Panc1 (cell line): ENCODE data around the gene TSSK3. TPM values are rescaled to one million over a fixed set of nuclear protein-coding genes. Genes with fewer than 3 reads are reported as not detected.

ENCODE experiments used
- ATAC-seq: fragments of 200-7000 bp; cut with Tn5 transposase; 2 replicates; pipeline ENCODE4 v1.9.1; 2020; ENCODE audit warnings: mild to moderate bottlenecking, moderate library complexity
- BruUV-seq: library from RNA; stranded (reverse); fragments of 400-500 nt; replicated peaks from 2 replicates; lab custom pipeline; 2021; lab: Mats Ljungman, UMichigan
- CTCF ChIA-PET: fragments of 300-600 bp; sonication (Branson Sonifier 250); formaldehyde crosslinking; loops from one replicate; lab custom pipeline; 2022; ENCODE audit warnings: antibody characterized with exemption; lab: Charles Lee
- POLR2A ChIA-PET: fragments of 300-600 bp; sonication (Branson Sonifier 250); formaldehyde crosslinking; loops from one replicate; lab custom pipeline; 2022; ENCODE audit warnings: antibody characterized with exemption; lab: Charles Lee
- DNase-seq: peaks from one replicate; pipeline ENCODE4 v3.0.0-alpha.2; 2010; ENCODE audit warnings: low read depth, low spot score
- H3K27ac ChIP-seq: 2 replicates; pipeline ENCODE4 v1.5.1; 2011; ENCODE audit warnings: mild to moderate bottlenecking, low read length, inconsistent platforms
- H3K27me3 ChIP-seq: fragments of 200-500 bp; sonication (Bioruptor generic); 2 replicates; pipeline ENCODE4 v1.6.0; 2014; ENCODE audit warnings: low read length, inconsistent platforms; ENCODE audit not compliant: control insufficient read depth, insufficient read depth
- H3K36me3 ChIP-seq: fragments of 200-500 bp; sonication (Bioruptor generic); 2 replicates; pipeline ENCODE4 v1.5.1; 2014; ENCODE audit warnings: inconsistent platforms, mild to moderate bottlenecking, low read length, moderate library complexity; ENCODE audit not compliant: control insufficient read depth, insufficient read depth
- H3K4me1 ChIP-seq: 2 replicates; pipeline ENCODE4 v1.5.1; 2011; ENCODE audit warnings: inconsistent platforms, mild to moderate bottlenecking, low read length, moderate library complexity; ENCODE audit not compliant: control insufficient read depth, insufficient read depth
- H3K4me3 ChIP-seq, 2 experiments: 2 replicates each; pipeline ENCODE4 v1.5.1; 2011 to 2012; ENCODE audit warnings: low read depth in 2 of 2, low read length in 2 of 2, mild to moderate bottlenecking in 2 of 2, inconsistent platforms in 1 of 2, moderate library complexity in 1 of 2
- H3K9me3 ChIP-seq: fragments of 200-500 bp; sonication (Bioruptor generic); 2 replicates; pipeline ENCODE4 v1.5.1; 2014; ENCODE audit warnings: low read depth, mild to moderate bottlenecking, inconsistent platforms, low read length, moderate library complexity; ENCODE audit not compliant: control insufficient read depth, insufficient read depth
- CTCF ChIP-seq: fragments of 450-650 bp; IDR thresholded peaks from 2 replicates; pipeline ENCODE4 v1.5.1; 2017; ENCODE audit warnings: mild to moderate bottlenecking
- POLR2AphosphoS5 ChIP-seq: IDR thresholded peaks from 2 replicates; pipeline ENCODE4 v1.6.1; 2012; ENCODE audit warnings: mild to moderate bottlenecking, low read depth, low read length, moderate library complexity
- REST ChIP-seq, 2 experiments: IDR thresholded peaks; 2 replicates each; pipeline ENCODE4 v1.6.1; 2011 to 2012; ENCODE audit warnings: low read depth in 2 of 2, control low read depth in 1 of 2, low read length in 1 of 2, mild to moderate bottlenecking in 1 of 2, moderate library complexity in 1 of 2; ENCODE audit not compliant: insufficient read depth in 1 of 2
- SIN3A ChIP-seq: IDR thresholded peaks from 2 replicates; pipeline ENCODE4 v1.6.1; 2012; ENCODE audit warnings: low read depth, mild to moderate bottlenecking, low read length, moderate library complexity, borderline replicate concordance; ENCODE audit not compliant: insufficient read depth
- TCF7L2 ChIP-seq: IDR thresholded peaks from 2 replicates; pipeline ENCODE4 v1.6.1; 2011; ENCODE audit warnings: mild to moderate bottlenecking, low read depth, low read length, inconsistent platforms
- in situ Hi-C: cut with HindIII; loops from 2 replicates; pipeline ENCODE4 v1.10.0; 2016; ENCODE audit warnings: low sequenced_read_pairs, low pct_unique_long_range_greater_than_20kb
- intact Hi-C: fragments of 100-400 bp; cut with micrococcal nuclease; formaldehyde crosslinking; loops from one replicate; pipeline ENCODE4 v1.10.0; 2022; ENCODE audit not compliant: unreplicated experiment
- total RNA-seq: library from RNA; stranded (reverse); gene quantifications from one replicate; pipeline ENCODE4 v1.2.1, GENCODE V29; 2021; ENCODE audit not compliant: unreplicated experiment

TSSK3 gene
- total RNA-seq, 1 experiment from 2014 or later, result 3.6 TPM

- ATAC-seq (no peak), DNase-seq (no peak)
- CTCF ChIA-PET, result interaction anchor here (0.5 kb wide), 1 partner anchor 22 kb away, joined by 7 read pairs; no protein-coding TSS in a partner anchor
- Histone ChIP-seq H3K36me3 (no peaks in the 10 kb centered on the region), H3K9me3 (no peaks in the 10 kb centered on the region), H3K27ac (no peak overlapping the region), H3K4me3 (no peak overlapping the region), H3K27me3 (no peaks in the 10 kb centered on the region), H3K4me1 (peaks cover 3% of the 10 kb centered on the region; the same call in 1 of the 2 replicates)
- POLR2A ChIA-PET, result no interaction called here
- no TSS peak for BruUV-seq
- TF ChIP-seq POLR2AphosphoS5 (no peak), TCF7L2 (no peak), CTCF (no peak), SIN3A (no peak), REST (IDR thresholded peaks at IDR 0.05; ENCODE audit: insufficient read depth in 1 of 2, low read depth in 2 of 2, low read length in 1 of 2) (no peak)
- in situ Hi-C loops (no loop called here), intact Hi-C loops (no loop called here)
Measured at GRCh38 chr1:32357614-32358013, 4.7 kb upstream of the TSSK3 start.

GRCh38 chr1:32358435-32358834 lies 3.9 kb upstream of the TSSK3 start:
- TF ChIP-seq SIN3A (no peak), TCF7L2 (no peak), CTCF (no peak), REST (IDR thresholded peaks at IDR 0.05; ENCODE audit: insufficient read depth in 1 of 2, low read depth in 2 of 2, low read length in 1 of 2) (no peak), POLR2AphosphoS5 (no peak)
- ATAC-seq (no peak), DNase-seq (no peak)
- ChIA-PET CTCF (interaction anchor here (0.5 kb wide), 1 partner anchor 23 kb away, joined by 7 read pairs; no protein-coding TSS in a partner anchor), POLR2A (no interaction called here)
- no peak overlapping the region for H3K27ac ChIP-seq
- H3K4me3 ChIP-seq, result no peak overlapping the region
- no peaks in the 10 kb centered on the region for H3K36me3 ChIP-seq
- H3K4me1 ChIP-seq, result no peaks in the 10 kb centered on the region
- BruUV-seq, result no TSS peak
- in situ Hi-C loops, result no loop called here
- intact Hi-C loops, result no loop called here
- no peaks in the 10 kb centered on the region for H3K9me3 ChIP-seq
- no peaks in the 10 kb centered on the region for H3K27me3 ChIP-seq
